Progenitor cell of endocrine pancreas (in vitro differentiated cells): ENCODE measurements around the gene CGRRF1. TPM values are rescaled to one million over a fixed set of nuclear protein-coding genes. Genes with fewer than 3 reads are reported as not detected.

Experiments used
- DNase-seq: peaks from one replicate; pipeline ENCODE4 v3.0.0; 2021; ENCODE audit warnings: low spot score; ENCODE audit not compliant: unreplicated experiment
- H3K27ac Mint-ChIP-seq: 2 replicates; pipeline ENCODE4 v1.8.0; 2021; ENCODE audit warnings: mild to moderate bottlenecking, moderate library complexity, mixed read lengths
- H3K27me3 Mint-ChIP-seq: 2 replicates; pipeline ENCODE4 v1.8.0; 2021; ENCODE audit warnings: mixed read lengths
- H3K36me3 Mint-ChIP-seq: 2 replicates; pipeline ENCODE4 v1.8.0; 2022; ENCODE audit warnings: mixed read lengths; ENCODE audit not compliant: insufficient read depth
- H3K4me1 Mint-ChIP-seq: 2 replicates; pipeline ENCODE4 v1.8.0; 2021; ENCODE audit warnings: low read depth, mixed read lengths
- H3K4me3 Mint-ChIP-seq: 2 replicates; pipeline ENCODE4 v1.8.0; 2021; ENCODE audit warnings: low read depth, mild to moderate bottlenecking, moderate library complexity, mixed read lengths
- H3K9me3 Mint-ChIP-seq: 2 replicates; pipeline ENCODE4 v1.8.0; 2021; ENCODE audit warnings: low read depth, mixed read lengths
- total RNA-seq: library from RNA; stranded (reverse); gene quantifications from 2 replicates; pipeline ENCODE4 v1.2.1, GENCODE V29; 2021
- TF ChIP-seq, protein P1 (sequence below): fragments of 200-600 bp; sonication (generic); IDR thresholded peaks from one replicate; pipeline ENCODE4 v1.5.0; 2021; ENCODE audit warnings: antibody characterized with exemption, mild to moderate bottlenecking; ENCODE audit not compliant: unreplicated experiment

Gene CGRRF1
- total RNA-seq, 1 donor from 2014 or later = 19.3 TPM

DNA sequence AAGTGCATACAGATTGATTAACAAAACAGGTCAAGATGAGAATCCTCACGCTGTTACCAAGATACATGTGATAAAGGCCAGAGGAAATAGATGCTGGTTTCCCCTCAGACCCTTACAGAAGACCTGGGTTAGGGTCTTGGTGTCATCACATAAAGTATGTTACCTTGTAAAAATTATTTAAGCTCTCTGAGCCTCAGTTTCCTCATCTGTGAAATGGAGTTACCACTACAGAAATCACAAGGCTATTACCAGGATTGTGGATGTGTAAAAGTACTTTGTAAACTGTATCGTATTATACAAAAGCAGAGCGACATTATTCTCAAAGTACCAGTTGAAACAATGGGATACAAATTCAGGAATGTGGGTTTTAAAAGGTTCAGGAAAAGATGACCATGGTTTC is 71.2 kb downstream of the CGRRF1 start:
- no peak overlapping the region for H3K4me3 Mint-ChIP-seq
- H3K36me3 Mint-ChIP-seq = no peaks in the 10 kb centered on the region
- TF ChIP-seq, protein P1, sequence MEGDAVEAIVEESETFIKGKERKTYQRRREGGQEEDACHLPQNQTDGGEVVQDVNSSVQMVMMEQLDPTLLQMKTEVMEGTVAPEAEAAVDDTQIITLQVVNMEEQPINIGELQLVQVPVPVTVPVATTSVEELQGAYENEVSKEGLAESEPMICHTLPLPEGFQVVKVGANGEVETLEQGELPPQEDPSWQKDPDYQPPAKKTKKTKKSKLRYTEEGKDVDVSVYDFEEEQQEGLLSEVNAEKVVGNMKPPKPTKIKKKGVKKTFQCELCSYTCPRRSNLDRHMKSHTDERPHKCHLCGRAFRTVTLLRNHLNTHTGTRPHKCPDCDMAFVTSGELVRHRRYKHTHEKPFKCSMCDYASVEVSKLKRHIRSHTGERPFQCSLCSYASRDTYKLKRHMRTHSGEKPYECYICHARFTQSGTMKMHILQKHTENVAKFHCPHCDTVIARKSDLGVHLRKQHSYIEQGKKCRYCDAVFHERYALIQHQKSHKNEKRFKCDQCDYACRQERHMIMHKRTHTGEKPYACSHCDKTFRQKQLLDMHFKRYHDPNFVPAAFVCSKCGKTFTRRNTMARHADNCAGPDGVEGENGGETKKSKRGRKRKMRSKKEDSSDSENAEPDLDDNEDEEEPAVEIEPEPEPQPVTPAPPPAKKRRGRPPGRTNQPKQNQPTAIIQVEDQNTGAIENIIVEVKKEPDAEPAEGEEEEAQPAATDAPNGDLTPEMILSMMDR = no peak
- no peak overlapping the region for H3K27ac Mint-ChIP-seq
- H3K9me3 Mint-ChIP-seq = no peaks in the 10 kb centered on the region
- peaks cover 2% of the 10 kb centered on the region for H3K4me1 Mint-ChIP-seq
- peaks cover 6% of the 10 kb centered on the region for H3K27me3 Mint-ChIP-seq
- no peak for DNase-seq

DNA sequence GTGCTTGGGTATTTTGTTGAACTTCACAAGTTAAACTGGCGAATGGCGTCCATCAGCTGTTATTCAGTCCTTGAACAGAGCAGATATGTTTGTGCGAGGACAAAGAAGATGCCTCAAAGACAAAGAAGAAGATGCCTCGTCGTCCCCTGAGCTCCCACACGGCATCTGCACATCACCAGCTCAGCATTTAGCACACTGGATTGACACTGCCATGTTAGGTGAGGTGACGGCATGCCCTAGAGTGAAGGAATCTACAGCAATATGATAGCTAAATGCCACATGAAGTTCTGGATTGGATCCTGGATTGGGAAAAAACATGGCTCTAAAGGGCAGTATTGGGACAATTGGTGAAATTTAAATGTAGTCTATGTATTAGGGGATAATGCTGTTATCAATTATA is 72.6 kb downstream of the CGRRF1 start:
- H3K4me1 Mint-ChIP-seq = peaks cover 2% of the 10 kb centered on the region
- TF ChIP-seq, protein P1 = no peak
- no peak overlapping the region for H3K4me3 Mint-ChIP-seq
- no peaks in the 10 kb centered on the region for H3K27me3 Mint-ChIP-seq
- H3K27ac Mint-ChIP-seq = no peak overlapping the region
- H3K36me3 Mint-ChIP-seq = peaks cover 3% of the 10 kb centered on the region
- H3K9me3 Mint-ChIP-seq = peaks cover 9% of the 10 kb centered on the region
- DNase-seq = no peak

DNA sequence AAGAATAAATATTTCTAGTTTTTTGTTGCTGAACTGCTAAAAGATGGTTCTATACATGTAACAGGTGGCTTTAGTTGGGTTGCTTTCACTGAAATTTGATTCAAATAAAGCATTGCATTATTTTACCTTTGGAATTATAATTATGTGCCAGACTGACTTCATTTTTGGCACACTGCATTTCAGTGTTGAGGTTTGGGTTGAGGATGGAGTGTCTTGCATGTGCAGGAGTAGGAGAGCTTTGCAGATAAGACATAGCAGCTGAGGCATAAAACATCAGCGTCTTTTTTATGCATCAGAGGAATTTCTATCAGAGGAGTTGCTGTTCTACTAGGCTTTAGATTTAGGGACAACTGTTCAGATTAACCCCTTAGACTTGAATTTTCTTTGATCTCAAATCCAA is 74.4 kb downstream of the CGRRF1 start:
- Mint-ChIP-seq H3K9me3 (peaks cover 9% of the 10 kb centered on the region), H3K27me3 (no peaks in the 10 kb centered on the region), H3K27ac (no peak overlapping the region), H3K36me3 (peaks cover 3% of the 10 kb centered on the region), H3K4me3 (no peak overlapping the region), H3K4me1 (peaks cover 2% of the 10 kb centered on the region)
- TF ChIP-seq, protein P1 = no peak
- DNase-seq = no peak

DNA sequence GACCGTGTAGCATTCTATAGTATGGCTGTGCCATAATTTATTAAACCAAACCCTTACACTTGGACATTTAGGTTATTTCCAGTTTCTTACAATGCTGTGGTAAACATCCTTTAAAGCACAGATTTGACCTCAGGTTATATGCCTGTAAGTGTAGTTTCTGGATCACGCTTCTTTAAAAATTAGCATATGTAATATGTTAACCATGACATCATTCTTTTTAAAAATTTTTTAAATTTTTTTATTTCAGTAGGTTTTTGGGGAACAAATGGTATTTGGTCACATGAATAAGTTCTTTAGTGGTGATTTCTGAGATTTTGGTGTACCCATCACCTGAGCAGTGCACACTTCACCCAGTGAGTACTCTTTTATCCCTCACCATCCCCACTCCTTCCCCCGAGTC is 75.5 kb downstream of the CGRRF1 start:
- DNase-seq = no peak
- H3K27ac Mint-ChIP-seq = no peak overlapping the region
- peaks cover 3% of the 10 kb centered on the region for H3K36me3 Mint-ChIP-seq
- no peaks in the 10 kb centered on the region for H3K4me1 Mint-ChIP-seq
- H3K9me3 Mint-ChIP-seq = peaks cover 9% of the 10 kb centered on the region
- TF ChIP-seq, protein P1 = no peak
- H3K27me3 Mint-ChIP-seq = no peaks in the 10 kb centered on the region
- no peak overlapping the region for H3K4me3 Mint-ChIP-seq

Other genes with a start within 250 kb of the CGRRF1 start
- gene CDKN3, start 112.9 kb upstream of the CGRRF1 start, total RNA-seq = 20.2 and 20.5 TPM in 2 replicates
- gene CNIH1, start 68.5 kb upstream of the CGRRF1 start, total RNA-seq = 106 and 111 TPM in 2 replicates
- gene GMFB, start 20.9 kb upstream of the CGRRF1 start, total RNA-seq = 47.6 and 57.5 TPM in 2 replicates
- 9.1 and 10.8 TPM in 2 replicates for gene SAMD4A, start 57.2 kb downstream of the CGRRF1 start, total RNA-seq